Keratinocyte (primary cell): ENCODE measurements around the gene ZNF668. TPM values are rescaled to one million over a fixed set of nuclear protein-coding genes. Genes with fewer than 3 reads are reported as not detected.

ENCODE experiments used
- DNase-seq: peaks from one replicate; pipeline ENCODE4 v3.0.0-alpha.2; 2011; ENCODE audit warnings: low read depth, missing footprints, low spot score
- FAIRE-seq: peaks from 2 replicates; lab custom pipeline; 2011; peaks lifted over from hg19 to GRCh38; lab: Jason Lieb, UNC
- H2AFZ ChIP-seq: 2 replicates; pipeline ENCODE4 v1.6.0; 2012; ENCODE audit warnings: low read length, control low read depth, inconsistent platforms; ENCODE audit not compliant: control insufficient read depth
- H3K27ac ChIP-seq: 2 replicates; pipeline ENCODE4 v1.5.1; 2011; ENCODE audit warnings: low read length; ENCODE audit not compliant: control insufficient read depth, insufficient read depth
- H3K27me3 ChIP-seq: 3 replicates; pipeline ENCODE4 v1.6.0; 2011; ENCODE audit warnings: low read length; ENCODE audit not compliant: control insufficient read depth, insufficient read depth; ENCODE audit errors: extremely low read depth
- H3K36me3 ChIP-seq, 2 experiments: 2 replicates in 1 of 2; 3 replicates in 1 of 2; pipeline ENCODE4 v1.5.1; 2011; ENCODE audit warnings: low read length in 2 of 2, mild to moderate bottlenecking in 1 of 2; ENCODE audit not compliant: control insufficient read depth in 2 of 2, insufficient read depth in 2 of 2; ENCODE audit errors: extremely low read depth in 1 of 2
- H3K4me1 ChIP-seq: 3 replicates; pipeline ENCODE4 v1.5.1; 2011; ENCODE audit warnings: low read length; ENCODE audit not compliant: control insufficient read depth, insufficient read depth; ENCODE audit errors: extremely low read depth
- H3K4me2 ChIP-seq: 3 replicates; pipeline ENCODE4 v1.6.0; 2011; ENCODE audit warnings: low read depth, low read length; ENCODE audit not compliant: control insufficient read depth, insufficient read depth; ENCODE audit errors: extremely low read depth
- H3K4me3 ChIP-seq, 3 experiments: fragments of 200-600 bp in 1 of 3; sonication (generic) in 1 of 3; 2 replicates in 2 of 3; 3 replicates in 1 of 3; pipeline ENCODE4 v1.5.1; 2011 to 2016; ENCODE audit warnings: low read length in 3 of 3, mild to moderate bottlenecking in 3 of 3, control low read depth in 2 of 3, inconsistent platforms in 1 of 3, low read depth in 1 of 3, mixed read lengths in 1 of 3, mixed run types in 1 of 3, moderate library complexity in 1 of 3; ENCODE audit not compliant: control insufficient read depth in 2 of 3, insufficient read depth in 2 of 3; ENCODE audit errors: extremely low read depth in 1 of 3
- H3K79me2 ChIP-seq: 2 replicates; pipeline ENCODE4 v1.6.0; 2012; ENCODE audit warnings: low read length; ENCODE audit not compliant: control insufficient read depth, insufficient read depth
- H3K9ac ChIP-seq: 3 replicates; pipeline ENCODE4 v1.6.0; 2011; ENCODE audit warnings: low read length; ENCODE audit not compliant: control insufficient read depth, insufficient read depth; ENCODE audit errors: extremely low read depth
- H3K9me1 ChIP-seq: 3 replicates; pipeline ENCODE4 v1.6.0; 2011; ENCODE audit warnings: low read length; ENCODE audit not compliant: control insufficient read depth, insufficient read depth; ENCODE audit errors: extremely low read depth
- H3K9me3 ChIP-seq: 2 replicates; pipeline ENCODE4 v1.5.1; 2012; ENCODE audit warnings: low read depth, low read length; ENCODE audit not compliant: control insufficient read depth
- H4K20me1 ChIP-seq: 3 replicates; pipeline ENCODE4 v1.6.0; 2011; ENCODE audit warnings: low read length; ENCODE audit not compliant: control insufficient read depth, insufficient read depth; ENCODE audit errors: extremely low read depth
- CTCF ChIP-seq, 3 experiments: IDR thresholded peaks in 1 of 3; conservative IDR thresholded peaks in 1 of 3; optimal IDR thresholded peaks in 1 of 3; 2 replicates in 2 of 3; 3 replicates in 1 of 3; pipeline versions ENCODE3 to v1.5.1; 2011; ENCODE audit warnings: low read length in 3 of 3, mild to moderate bottlenecking in 3 of 3, moderate library complexity in 2 of 3, control low read depth in 1 of 3, inconsistent platforms in 1 of 3; ENCODE audit not compliant: insufficient read depth in 2 of 3; ENCODE audit errors: extremely low read depth in 1 of 3
- EZH2 ChIP-seq: IDR thresholded peaks from one replicate; pipeline ENCODE4 v1.6.1; 2012; ENCODE audit warnings: inconsistent platforms, mild to moderate bottlenecking, low read length, moderate library complexity
- dilution Hi-C: fragments of 300-500 bp; cut with MboI; formaldehyde crosslinking; loops from one replicate; pipeline ENCODE4 v1.7.0; 2020; ENCODE audit warnings: low sequenced_read_pairs; ENCODE audit not compliant: extremely low pct_ligation_motif_present
- polyA plus RNA-seq, 5 experiments: library from polyadenylated mRNA; depleted of rRNA in 3 of 5; stranded (reverse) in 3 of 5; stranded (forward) in 1 of 5; unstranded in 1 of 5; fragments of >200 nt; gene quantifications; 1 replicate in 1 of 5; 2 replicates in 3 of 5; 3 replicates in 1 of 5; pipeline versions ENCODE4 v1.2.1 to v1.2.3, GENCODE V29; 2011 to 2012; ENCODE audit warnings: missing spikeins in 2 of 5, low read depth in 1 of 5, low replicate concordance in 1 of 5

The ZNF668 gene
- polyA plus RNA-seq, 1 donor (not counting 4 experiments of a cell fraction or from before 2014, with no cell fraction given): 5.5 TPM

- Histone ChIP-seq H4K20me1 (no peaks in the 10 kb centered on the region), H3K4me1 (no peaks in the 10 kb centered on the region), H3K27me3 (no peaks in the 10 kb centered on the region), H3K27ac (no peak overlapping the region), H2AFZ (no peak overlapping the region), H3K4me2 (no peak overlapping the region), H3K4me3 (no peak overlapping the region), H3K9me1 (no peaks in the 10 kb centered on the region), H3K9ac (no peak overlapping the region), H3K79me2 (peaks cover 64% of the 10 kb centered on the region), H3K36me3 (peaks cover 21 to 30% of the 10 kb centered on the region in 2 experiments), H3K9me3 (no peaks in the 10 kb centered on the region)
- TF ChIP-seq EZH2 (no peak), CTCF (optimal IDR thresholded peaks at IDR 0.05 in 1 of 3, IDR thresholded peaks at IDR 0.05 in 1 of 3, conservative IDR thresholded peaks at IDR 0.05 in 1 of 3; ENCODE audit: extremely low read depth in 1 of 3, insufficient read depth in 2 of 3, low read length in 3 of 3) (no peak)
- FAIRE-seq (no peak), DNase-seq (no peak)
- dilution Hi-C loops: no loop called here
Measured at GRCh38 chr16:31077592-31078396, 3.8 kb upstream of the ZNF668 start.

GRCh38 chr16:31077024-31077423 is 3.0 kb upstream of the ZNF668 start:
- Histone ChIP-seq H2AFZ (no peak overlapping the region), H3K36me3 (peaks cover 18 to 25% of the 10 kb centered on the region in 2 experiments), H3K27ac (no peak overlapping the region), H3K4me2 (no peak overlapping the region), H3K9me1 (no peaks in the 10 kb centered on the region), H3K27me3 (no peaks in the 10 kb centered on the region), H3K9ac (no peak overlapping the region), H3K4me3 (no peak overlapping the region), H3K9me3 (no peaks in the 10 kb centered on the region), H3K79me2 (peaks cover 72% of the 10 kb centered on the region), H3K4me1 (peaks cover 4% of the 10 kb centered on the region), H4K20me1 (no peaks in the 10 kb centered on the region)
- TF ChIP-seq CTCF (optimal IDR thresholded peaks at IDR 0.05 in 1 of 3, IDR thresholded peaks at IDR 0.05 in 1 of 3, conservative IDR thresholded peaks at IDR 0.05 in 1 of 3; ENCODE audit: extremely low read depth in 1 of 3, insufficient read depth in 2 of 3, low read length in 3 of 3) (no peak), EZH2 (no peak)
- FAIRE-seq: no peak
- dilution Hi-C loops: no loop called here
- DNase-seq: no peak
